Activated gamma-delta T cell treated with Interleukin-2 at 50 U/mL for 16 hours (primary cell): ENCODE data around the gene TSHZ1.

Source experiments
- DNase-seq: peaks from one replicate; pipeline ENCODE4 v3.0.0-alpha.2; 2020

TSHZ1 gene

GRCh38 chr18:75249175-75249518 lies 38.5 kb downstream of the TSHZ1 start:
- DNase-seq = no peak

- no peak for DNase-seq
Observed at GRCh38 chr18:75249672-75250470, 39.3 kb downstream of the TSHZ1 start.

GRCh38 chr18:75250471-75250821 lies 39.8 kb downstream of the TSHZ1 start:
- no peak for DNase-seq

GRCh38 chr18:75251466-75251865 lies 40.9 kb downstream of the TSHZ1 start:
- no peak for DNase-seq

- DNase-seq = no peak
Observed at GRCh38 chr18:75252136-75252535, 41.5 kb downstream of the TSHZ1 start.

GRCh38 chr18:75253043-75253442 lies 42.4 kb downstream of the TSHZ1 start:
- DNase-seq = no peak

GRCh38 chr18:75253784-75254183 lies 43.2 kb downstream of the TSHZ1 start:
- DNase-seq = no peak

- DNase-seq = no peak
Observed at GRCh38 chr18:75255094-75255493, 44.5 kb downstream of the TSHZ1 start.

- no peak for DNase-seq
Observed at GRCh38 chr18:75256376-75256775, 45.8 kb downstream of the TSHZ1 start.

- no peak for DNase-seq
Observed at GRCh38 chr18:75257605-75258004, 47.0 kb downstream of the TSHZ1 start.

GRCh38 chr18:75261430-75262223 lies 51.0 kb downstream of the TSHZ1 start:
- no peak for DNase-seq

- DNase-seq = no peak
Observed at GRCh38 chr18:75262511-75262910, 51.9 kb downstream of the TSHZ1 start.

- no peak for DNase-seq
Observed at GRCh38 chr18:75264195-75264594, 53.6 kb downstream of the TSHZ1 start.

- DNase-seq = no peak
Observed at GRCh38 chr18:75264926-75265597, 54.5 kb downstream of the TSHZ1 start.

GRCh38 chr18:75265872-75266271 lies 55.3 kb downstream of the TSHZ1 start:
- no peak for DNase-seq

GRCh38 chr18:75267643-75268363 lies 57.2 kb downstream of the TSHZ1 start:
- DNase-seq = no peak

- no peak for DNase-seq
Observed at GRCh38 chr18:75268364-75268646, 57.7 kb downstream of the TSHZ1 start.

GRCh38 chr18:75269124-75269680 lies 58.6 kb downstream of the TSHZ1 start:
- no peak for DNase-seq

GRCh38 chr18:75269696-75270095 lies 59.1 kb downstream of the TSHZ1 start:
- DNase-seq = no peak

- no peak for DNase-seq
Observed at GRCh38 chr18:75271952-75272351, 61.4 kb downstream of the TSHZ1 start.

- DNase-seq = no peak
Observed at GRCh38 chr18:75273817-75274216, 63.2 kb downstream of the TSHZ1 start.

GRCh38 chr18:75275226-75275625 lies 64.6 kb downstream of the TSHZ1 start:
- no peak for DNase-seq
